Erythroblast (primary cell): ENCODE measurements around the gene CDYL2.

Experiments used
- GATA1 ChIP-seq: IDR thresholded peaks from 2 replicates; pipeline ENCODE4 v1.6.1; 2011; ENCODE audit warnings: low read depth, mild to moderate bottlenecking, control low read depth, low read length, moderate library complexity
- POLR2A ChIP-seq: IDR thresholded peaks from 2 replicates; pipeline ENCODE4 v1.6.1; 2011; ENCODE audit warnings: mild to moderate bottlenecking, low read length

DNA sequence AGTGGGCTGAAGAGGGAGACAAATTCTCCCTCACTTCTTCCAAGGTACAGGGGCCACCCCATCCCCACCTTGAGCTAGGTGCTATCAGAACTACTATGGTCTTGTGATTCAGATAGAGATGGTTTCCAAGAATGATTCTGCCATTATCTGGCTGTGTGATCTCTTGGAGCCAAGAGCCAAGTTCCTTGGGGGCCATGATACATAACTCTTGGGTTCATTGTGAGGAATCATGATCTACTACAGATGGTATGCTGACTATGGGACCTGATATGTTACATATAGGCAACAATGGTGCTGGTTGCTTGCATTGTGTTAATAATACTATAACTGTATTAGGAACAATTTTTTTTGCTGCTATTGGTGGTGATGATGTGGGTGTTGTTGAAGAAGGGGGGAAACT, 217.9 kb downstream of the CDYL2 start:
- TF ChIP-seq POLR2A (no peak), GATA1 (no peak)
